ENCODE data around the gene SKAP1.

DNA sequence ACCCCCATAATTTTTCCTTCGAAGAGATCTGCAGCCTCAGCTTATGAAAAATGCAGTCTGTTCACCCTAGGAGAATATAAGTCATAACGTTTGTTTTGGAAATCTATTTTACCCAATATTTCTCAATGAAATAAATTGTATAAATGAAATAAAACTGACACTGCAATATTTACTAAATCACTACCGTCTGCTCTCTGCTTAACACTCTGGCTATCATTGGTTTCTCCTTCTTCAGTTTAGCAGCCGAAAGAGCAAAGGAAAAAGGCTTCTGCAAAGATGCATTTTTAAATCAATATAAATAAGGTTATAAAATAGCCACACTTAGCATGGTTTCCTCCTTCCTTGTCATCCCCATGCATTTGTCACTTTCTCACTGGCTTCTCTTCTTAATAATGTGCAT is 174.3 kb downstream of the SKAP1 start:
- TF ChIP-seq, protein P1, sequence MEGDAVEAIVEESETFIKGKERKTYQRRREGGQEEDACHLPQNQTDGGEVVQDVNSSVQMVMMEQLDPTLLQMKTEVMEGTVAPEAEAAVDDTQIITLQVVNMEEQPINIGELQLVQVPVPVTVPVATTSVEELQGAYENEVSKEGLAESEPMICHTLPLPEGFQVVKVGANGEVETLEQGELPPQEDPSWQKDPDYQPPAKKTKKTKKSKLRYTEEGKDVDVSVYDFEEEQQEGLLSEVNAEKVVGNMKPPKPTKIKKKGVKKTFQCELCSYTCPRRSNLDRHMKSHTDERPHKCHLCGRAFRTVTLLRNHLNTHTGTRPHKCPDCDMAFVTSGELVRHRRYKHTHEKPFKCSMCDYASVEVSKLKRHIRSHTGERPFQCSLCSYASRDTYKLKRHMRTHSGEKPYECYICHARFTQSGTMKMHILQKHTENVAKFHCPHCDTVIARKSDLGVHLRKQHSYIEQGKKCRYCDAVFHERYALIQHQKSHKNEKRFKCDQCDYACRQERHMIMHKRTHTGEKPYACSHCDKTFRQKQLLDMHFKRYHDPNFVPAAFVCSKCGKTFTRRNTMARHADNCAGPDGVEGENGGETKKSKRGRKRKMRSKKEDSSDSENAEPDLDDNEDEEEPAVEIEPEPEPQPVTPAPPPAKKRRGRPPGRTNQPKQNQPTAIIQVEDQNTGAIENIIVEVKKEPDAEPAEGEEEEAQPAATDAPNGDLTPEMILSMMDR (IDR thresholded peaks at IDR 0.05; ENCODE audit: insufficient read depth, low read depth, low read length), result no peak
- TF ChIP-seq EZH2 (IDR thresholded peaks at IDR 0.05; ENCODE audit: insufficient read depth, low read length), result no peak
